A549 (cell line): ENCODE results near the gene DSCAML1. TPM values are rescaled to one million over a fixed set of nuclear protein-coding genes. Genes with fewer than 3 reads are reported as not detected.

Source experiments
- ATAC-seq, 2 experiments: fragments of 200-7000 bp in 1 of 2; fragments of >200 bp in 1 of 2; cut with Nextera tagmentation in 1 of 2; cut with Tn5 transposase in 1 of 2; 3 replicates each; pipeline versions ENCODE4 v1.8.0 to v1.9.1; 2018 to 2020; ENCODE audit warnings: mild to moderate bottlenecking in 1 of 2, moderate library complexity in 1 of 2
- CTCF ChIA-PET: fragments of 300-600 bp; sonication (Branson Sonifier 250); formaldehyde crosslinking; extraction: SDS; loops from one replicate; lab custom pipeline; 2021; ENCODE audit warnings: antibody characterized with exemption, inconsistent platforms; lab: Yijun Ruan, JAX
- POLR2A ChIA-PET: fragments of 350-600 bp; formaldehyde crosslinking; extraction: SDS; loops from one replicate; lab custom pipeline; 2021; ENCODE audit warnings: antibody characterized with exemption, inconsistent platforms; lab: Yijun Ruan, JAX
- DNase-seq, 2 experiments: peaks; one replicate each; pipeline versions ENCODE4 v3.0.0 to v3.0.0-alpha.2; 2011 to 2016; ENCODE audit warnings: low read depth in 1 of 2, low spot score in 1 of 2
- FAIRE-seq: peaks from 2 replicates; lab custom pipeline; 2011; peaks lifted over from hg19 to GRCh38; lab: Jason Lieb, UNC
- H3K27ac ChIP-seq, 2 experiments: fragments of >200 bp; sonication (Bioruptor Twin); formaldehyde crosslinking; 3 replicates each; pipeline ENCODE4 v1.5.1; 2016 to 2017
- H3K4me1 ChIP-seq: fragments of >200 bp; sonication (Bioruptor Twin); formaldehyde crosslinking; 3 replicates; pipeline ENCODE4 v1.6.1; 2016
- H3K4me2 ChIP-seq: fragments of >200 bp; sonication (Bioruptor Twin); formaldehyde crosslinking; 3 replicates; pipeline ENCODE4 v1.6.1; 2016
- H3K4me3 ChIP-seq: fragments of >200 bp; sonication (Bioruptor Twin); formaldehyde crosslinking; 3 replicates; pipeline ENCODE4 v1.5.1; 2016
- H3K9me3 ChIP-seq: fragments of >200 bp; sonication (Bioruptor Twin); formaldehyde crosslinking; 3 replicates; pipeline ENCODE4 v1.6.1; 2016
- CEBPB ChIP-seq, 2 experiments: fragments of >200 bp in 1 of 2; sonication (Bioruptor Twin) in 1 of 2; formaldehyde crosslinking in 1 of 2; IDR thresholded peaks; 2 replicates each; pipeline ENCODE4 v1.6.1; 2012 to 2016
- HOXB13 ChIP-seq: fragments of 250-450 bp; sonication (Bioruptor Pico); IDR thresholded peaks from 2 replicates; pipeline ENCODE4 v1.5.0; 2020; ENCODE audit warnings: low read depth, mild to moderate bottlenecking, moderate library complexity
- NR3C1 ChIP-seq: fragments of >200 bp; sonication (Bioruptor Twin); formaldehyde crosslinking; IDR thresholded peaks from 3 replicates; pipeline ENCODE4 v1.6.1; 2017
- PHF8 ChIP-seq: fragments of 200-600 bp; sonication (generic); IDR thresholded peaks from 2 replicates; pipeline ENCODE4 v1.6.1; 2016; ENCODE audit warnings: low read depth, mild to moderate bottlenecking, antibody characterized with exemption, moderate library complexity, borderline replicate concordance
- RNF2 ChIP-seq: fragments of 200-600 bp; sonication (generic); IDR thresholded peaks from 2 replicates; pipeline ENCODE4 v1.6.1; 2016; ENCODE audit warnings: low read depth, mild to moderate bottlenecking, antibody characterized with exemption, moderate library complexity, borderline replicate concordance
- SREBF2 ChIP-seq: fragments of 450-650 bp; IDR thresholded peaks from 2 replicates; pipeline ENCODE4 v1.6.1; 2014; ENCODE audit warnings: mild to moderate bottlenecking, moderate library complexity
- ZFP36 ChIP-seq: fragments of 450-650 bp; IDR thresholded peaks from 2 replicates; pipeline ENCODE4 v1.6.1; 2014; ENCODE audit warnings: borderline replicate concordance; ENCODE audit not compliant: partially characterized antibody
- WGBS: methylation state at CpG from one replicate; pipeline ENCODE4 v1.1.6; 2017; ENCODE audit errors: missing lambda C conversion rate; 5-methylcytosine and 5-hydroxymethylcytosine counted together
- polyA plus RNA-seq, 4 experiments: library from polyadenylated mRNA; depleted of rRNA in 3 of 4; stranded (reverse); fragments of >200 nt; fragmentation: RNase III in 1 of 4; extraction: RNeasy Plus Mini Kit Qiagen cat#74134 plus additional on column Dnase treatment in 1 of 4; gene quantifications; 2 replicates in 3 of 4; 3 replicates in 1 of 4; pipeline ENCODE4 v1.2.3, GENCODE V29; 2011 to 2017
- TF ChIP-seq, protein P1 (sequence below): fragments of 200-600 bp; sonication (generic); IDR thresholded peaks from 2 replicates; pipeline ENCODE4 v1.6.1; 2016; ENCODE audit warnings: antibody characterized with exemption, mild to moderate bottlenecking, moderate library complexity
- TF ChIP-seq, protein P2 (sequence below): fragments of 250-450 bp; sonication (Bioruptor Pico); IDR thresholded peaks from 2 replicates; pipeline ENCODE4 v1.5.0; 2021; ENCODE audit warnings: mild to moderate bottlenecking, moderate library complexity, borderline replicate concordance
- TF ChIP-seq, protein P3 (sequence below): fragments of >200 bp; sonication (Bioruptor Twin); formaldehyde crosslinking; IDR thresholded peaks from 3 replicates; pipeline ENCODE4 v1.5.1; 2016
- TF ChIP-seq, protein P4 (sequence below): fragments of 250-450 bp; sonication (Bioruptor Pico); IDR thresholded peaks from 2 replicates; pipeline ENCODE4 v1.5.0; 2020; ENCODE audit warnings: low read depth, mild to moderate bottlenecking, moderate library complexity
- TF ChIP-seq, protein P5 (sequence below): fragments of 150-350 bp; IDR thresholded peaks from 2 replicates; pipeline ENCODE4 v1.6.1; 2014; ENCODE audit warnings: low read depth, mild to moderate bottlenecking, low read length

Gene DSCAML1
- polyA plus RNA-seq, 2 of the 4 experiments (the other 2 are of a cell fraction): 0.12 to 0.31 TPM

DNA sequence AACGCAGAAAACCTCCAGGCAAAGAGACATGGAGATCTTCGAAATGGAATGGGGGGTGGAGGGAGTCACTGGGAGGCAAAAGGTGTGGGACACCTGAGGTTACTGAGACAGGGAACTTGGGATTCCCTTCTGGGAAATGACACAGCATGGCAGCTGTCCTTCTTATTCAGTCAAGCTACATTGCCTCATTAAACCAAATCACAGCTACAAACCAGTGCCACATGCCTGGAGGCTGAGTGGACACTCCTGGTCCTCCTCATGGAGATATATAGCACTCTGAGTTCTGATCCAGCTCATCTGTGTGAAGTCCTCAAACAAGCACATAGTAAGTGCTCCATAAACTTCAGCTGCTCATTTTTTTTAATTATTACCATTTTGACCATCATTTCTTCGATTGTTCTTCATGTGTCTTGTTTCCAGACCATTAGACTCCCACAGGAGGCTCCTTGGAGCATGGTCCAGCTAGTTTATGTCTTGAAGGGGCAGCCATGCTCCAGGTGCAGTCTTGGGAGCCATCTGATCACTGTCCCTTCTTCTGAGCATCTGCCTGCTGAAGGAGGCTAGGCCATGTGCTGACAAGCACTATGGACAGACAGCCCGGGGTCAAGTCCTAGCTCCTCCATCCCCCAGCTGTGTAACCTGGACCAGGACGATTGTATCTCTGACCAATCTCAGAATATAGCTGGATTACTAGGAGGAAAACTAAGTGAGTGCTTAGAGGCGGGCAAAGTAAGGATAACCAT is 37.2 kb upstream of the DSCAML1 start:
- no peak overlapping the region for H3K27ac ChIP-seq
- ChIA-PET POLR2A (no interaction called here), CTCF (interaction anchor here (1.0 to 5.0 kb wide), 8 partner anchors 9 to 408 kb away, joined by 3 to 37 read pairs (median 6); partner anchors contain the start of gene FXYD2)
- no peak for ATAC-seq
- no peak for TF ChIP-seq ZFP36
- TF ChIP-seq, all 56 proteins: peak for 0
- Histone ChIP-seq H3K4me2 (no peak overlapping the region), H3K4me1 (peaks cover 8% of the 10 kb centered on the region), H3K4me3 (no peak overlapping the region), H3K9me3 (no peaks in the 10 kb centered on the region)
- DNase-seq: no peak
- WGBS: 66% methylated on average over 6 of the region's 6 CpGs
- FAIRE-seq: no peak

DNA sequence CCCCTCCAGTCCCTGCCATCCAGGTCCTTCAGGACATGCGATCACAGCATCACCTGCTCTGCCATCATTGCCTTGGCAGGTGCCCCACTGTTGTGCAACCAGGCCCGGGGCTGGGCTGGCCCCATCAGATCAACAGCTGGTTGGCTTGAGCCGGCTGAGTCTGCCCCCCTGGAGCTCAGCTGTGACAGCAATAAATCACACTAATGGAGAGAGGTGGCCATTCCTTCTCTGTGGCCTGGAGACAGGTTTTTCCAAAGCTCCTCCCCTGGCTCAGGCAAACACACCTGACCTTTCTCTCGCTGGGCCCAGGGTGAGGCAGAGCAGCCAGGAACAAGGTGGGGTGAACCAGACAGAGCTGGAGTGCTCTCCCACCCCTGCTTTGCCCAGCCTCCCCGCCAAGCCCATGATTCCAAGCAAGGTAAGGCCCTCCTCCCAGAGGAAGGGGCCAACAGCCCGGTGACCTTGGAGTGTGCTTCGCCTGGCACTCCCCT is 36.4 kb upstream of the DSCAML1 start:
- no peak overlapping the region for H3K27ac ChIP-seq
- ATAC-seq (no peak), FAIRE-seq (no peak), DNase-seq (no peak)
- ChIA-PET CTCF (interaction anchor here (0.8 to 5.0 kb wide), 7 partner anchors 9 to 220 kb away, joined by 4 to 37 read pairs (median 8); partner anchors contain the start of gene FXYD2), POLR2A (no interaction called here)
- H3K9me3 ChIP-seq: no peaks in the 10 kb centered on the region
- no peak overlapping the region for H3K4me2 ChIP-seq
- no peak overlapping the region for H3K4me3 ChIP-seq
- TF ChIP-seq NR3C1: no peak
- TF ChIP-seq ZFP36: no peak
- TF ChIP-seq, protein P1, sequence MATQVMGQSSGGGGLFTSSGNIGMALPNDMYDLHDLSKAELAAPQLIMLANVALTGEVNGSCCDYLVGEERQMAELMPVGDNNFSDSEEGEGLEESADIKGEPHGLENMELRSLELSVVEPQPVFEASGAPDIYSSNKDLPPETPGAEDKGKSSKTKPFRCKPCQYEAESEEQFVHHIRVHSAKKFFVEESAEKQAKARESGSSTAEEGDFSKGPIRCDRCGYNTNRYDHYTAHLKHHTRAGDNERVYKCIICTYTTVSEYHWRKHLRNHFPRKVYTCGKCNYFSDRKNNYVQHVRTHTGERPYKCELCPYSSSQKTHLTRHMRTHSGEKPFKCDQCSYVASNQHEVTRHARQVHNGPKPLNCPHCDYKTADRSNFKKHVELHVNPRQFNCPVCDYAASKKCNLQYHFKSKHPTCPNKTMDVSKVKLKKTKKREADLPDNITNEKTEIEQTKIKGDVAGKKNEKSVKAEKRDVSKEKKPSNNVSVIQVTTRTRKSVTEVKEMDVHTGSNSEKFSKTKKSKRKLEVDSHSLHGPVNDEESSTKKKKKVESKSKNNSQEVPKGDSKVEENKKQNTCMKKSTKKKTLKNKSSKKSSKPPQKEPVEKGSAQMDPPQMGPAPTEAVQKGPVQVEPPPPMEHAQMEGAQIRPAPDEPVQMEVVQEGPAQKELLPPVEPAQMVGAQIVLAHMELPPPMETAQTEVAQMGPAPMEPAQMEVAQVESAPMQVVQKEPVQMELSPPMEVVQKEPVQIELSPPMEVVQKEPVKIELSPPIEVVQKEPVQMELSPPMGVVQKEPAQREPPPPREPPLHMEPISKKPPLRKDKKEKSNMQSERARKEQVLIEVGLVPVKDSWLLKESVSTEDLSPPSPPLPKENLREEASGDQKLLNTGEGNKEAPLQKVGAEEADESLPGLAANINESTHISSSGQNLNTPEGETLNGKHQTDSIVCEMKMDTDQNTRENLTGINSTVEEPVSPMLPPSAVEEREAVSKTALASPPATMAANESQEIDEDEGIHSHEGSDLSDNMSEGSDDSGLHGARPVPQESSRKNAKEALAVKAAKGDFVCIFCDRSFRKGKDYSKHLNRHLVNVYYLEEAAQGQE: no peak
- no peak for TF ChIP-seq CEBPB (IDR thresholded peaks at IDR 0.05)
- TF ChIP-seq, protein P2, sequence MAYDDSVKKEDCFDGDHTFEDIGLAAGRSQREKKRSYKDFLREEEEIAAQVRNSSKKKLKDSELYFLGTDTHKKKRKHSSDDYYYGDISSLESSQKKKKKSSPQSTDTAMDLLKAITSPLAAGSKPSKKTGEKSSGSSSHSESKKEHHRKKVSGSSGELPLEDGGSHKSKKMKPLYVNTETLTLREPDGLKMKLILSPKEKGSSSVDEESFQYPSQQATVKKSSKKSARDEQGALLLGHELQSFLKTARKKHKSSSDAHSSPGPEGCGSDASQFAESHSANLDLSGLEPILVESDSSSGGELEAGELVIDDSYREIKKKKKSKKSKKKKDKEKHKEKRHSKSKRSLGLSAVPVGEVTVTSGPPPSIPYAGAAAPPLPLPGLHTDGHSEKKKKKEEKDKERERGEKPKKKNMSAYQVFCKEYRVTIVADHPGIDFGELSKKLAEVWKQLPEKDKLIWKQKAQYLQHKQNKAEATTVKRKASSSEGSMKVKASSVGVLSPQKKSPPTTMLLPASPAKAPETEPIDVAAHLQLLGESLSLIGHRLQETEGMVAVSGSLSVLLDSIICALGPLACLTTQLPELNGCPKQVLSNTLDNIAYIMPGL (CRISPR knock-in tag): no peak
- TF ChIP-seq RNF2: no peak
- TF ChIP-seq, protein P3, sequence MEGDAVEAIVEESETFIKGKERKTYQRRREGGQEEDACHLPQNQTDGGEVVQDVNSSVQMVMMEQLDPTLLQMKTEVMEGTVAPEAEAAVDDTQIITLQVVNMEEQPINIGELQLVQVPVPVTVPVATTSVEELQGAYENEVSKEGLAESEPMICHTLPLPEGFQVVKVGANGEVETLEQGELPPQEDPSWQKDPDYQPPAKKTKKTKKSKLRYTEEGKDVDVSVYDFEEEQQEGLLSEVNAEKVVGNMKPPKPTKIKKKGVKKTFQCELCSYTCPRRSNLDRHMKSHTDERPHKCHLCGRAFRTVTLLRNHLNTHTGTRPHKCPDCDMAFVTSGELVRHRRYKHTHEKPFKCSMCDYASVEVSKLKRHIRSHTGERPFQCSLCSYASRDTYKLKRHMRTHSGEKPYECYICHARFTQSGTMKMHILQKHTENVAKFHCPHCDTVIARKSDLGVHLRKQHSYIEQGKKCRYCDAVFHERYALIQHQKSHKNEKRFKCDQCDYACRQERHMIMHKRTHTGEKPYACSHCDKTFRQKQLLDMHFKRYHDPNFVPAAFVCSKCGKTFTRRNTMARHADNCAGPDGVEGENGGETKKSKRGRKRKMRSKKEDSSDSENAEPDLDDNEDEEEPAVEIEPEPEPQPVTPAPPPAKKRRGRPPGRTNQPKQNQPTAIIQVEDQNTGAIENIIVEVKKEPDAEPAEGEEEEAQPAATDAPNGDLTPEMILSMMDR: no peak
- no peak for TF ChIP-seq PHF8
- TF ChIP-seq, protein P4, sequence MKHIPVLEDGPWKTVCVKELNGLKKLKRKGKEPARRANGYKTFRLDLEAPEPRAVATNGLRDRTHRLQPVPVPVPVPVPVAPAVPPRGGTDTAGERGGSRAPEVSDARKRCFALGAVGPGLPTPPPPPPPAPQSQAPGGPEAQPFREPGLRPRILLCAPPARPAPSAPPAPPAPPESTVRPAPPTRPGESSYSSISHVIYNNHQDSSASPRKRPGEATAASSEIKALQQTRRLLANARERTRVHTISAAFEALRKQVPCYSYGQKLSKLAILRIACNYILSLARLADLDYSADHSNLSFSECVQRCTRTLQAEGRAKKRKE (CRISPR knock-in tag): no peak
- TF ChIP-seq HOXB13: no peak
- TF ChIP-seq, protein P5, sequence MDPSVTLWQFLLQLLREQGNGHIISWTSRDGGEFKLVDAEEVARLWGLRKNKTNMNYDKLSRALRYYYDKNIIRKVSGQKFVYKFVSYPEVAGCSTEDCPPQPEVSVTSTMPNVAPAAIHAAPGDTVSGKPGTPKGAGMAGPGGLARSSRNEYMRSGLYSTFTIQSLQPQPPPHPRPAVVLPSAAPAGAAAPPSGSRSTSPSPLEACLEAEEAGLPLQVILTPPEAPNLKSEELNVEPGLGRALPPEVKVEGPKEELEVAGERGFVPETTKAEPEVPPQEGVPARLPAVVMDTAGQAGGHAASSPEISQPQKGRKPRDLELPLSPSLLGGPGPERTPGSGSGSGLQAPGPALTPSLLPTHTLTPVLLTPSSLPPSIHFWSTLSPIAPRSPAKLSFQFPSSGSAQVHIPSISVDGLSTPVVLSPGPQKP: no peak
- TF ChIP-seq SREBF2: no peak
- WGBS: 83% methylated on average over 3 of the region's 7 CpGs
- H3K4me1 ChIP-seq: peaks cover 16% of the 10 kb centered on the region
